ENCODE measurements around the gene DERL2. TPM values are rescaled to one million over a fixed set of nuclear protein-coding genes. Genes with fewer than 3 reads are reported as not detected.
"Not testable (repeated sequence)": the region's sequence is repeated elsewhere in the genome, so short reads cannot be mapped to it uniquely, and the experiment has no call there.

The DERL2 gene
- total RNA-seq, 4 donors from 2014 or later: 22.0 to 30.6 (median 23.4) TPM

DNA sequence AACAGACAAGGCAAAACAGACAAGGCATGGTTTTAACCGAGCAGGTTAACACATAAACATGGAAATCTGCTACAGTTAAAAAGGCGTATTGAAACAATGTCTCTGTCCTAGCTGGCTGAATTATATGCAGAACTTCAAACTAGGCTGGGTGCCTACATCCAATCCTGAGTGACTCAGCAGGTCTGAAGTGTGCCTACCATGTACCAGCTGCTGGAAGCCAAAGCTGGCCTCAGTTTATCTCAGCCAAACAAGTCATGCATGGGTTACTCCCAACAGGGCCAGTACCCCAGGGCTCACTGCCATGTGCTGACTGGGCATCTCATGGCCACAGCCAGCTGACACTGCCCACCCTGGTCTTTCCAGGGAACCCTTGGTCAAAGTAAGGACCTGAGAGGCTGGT, 51.0 kb downstream of the DERL2 start:
- H3K27me3 ChIP-seq: no peaks in the 10 kb centered on the region
- DNase-seq (ENCODE audit: low spot score in 2 of 2): no peak
- no peak overlapping the region for H3K27ac ChIP-seq
- H3K36me3 ChIP-seq: peaks cover 0 to 77% (median 15%) of the 10 kb centered on the region in 3 donors
- no peak overlapping the region for H3K4me3 ChIP-seq
- 83 to 89% methylated on average over 2 of the region's 2 CpGs for WGBS, 2 donors
- H3K4me1 ChIP-seq: peaks cover 0 to 32% (median 16%) of the 10 kb centered on the region in 4 donors
- no peaks in the 10 kb centered on the region for H3K9me3 ChIP-seq
- TF ChIP-seq EP300 (IDR thresholded peaks at IDR 0.05) (no peak), POLR2A (IDR thresholded peaks at IDR 0.05) (no peak)
- TF ChIP-seq, protein P1, sequence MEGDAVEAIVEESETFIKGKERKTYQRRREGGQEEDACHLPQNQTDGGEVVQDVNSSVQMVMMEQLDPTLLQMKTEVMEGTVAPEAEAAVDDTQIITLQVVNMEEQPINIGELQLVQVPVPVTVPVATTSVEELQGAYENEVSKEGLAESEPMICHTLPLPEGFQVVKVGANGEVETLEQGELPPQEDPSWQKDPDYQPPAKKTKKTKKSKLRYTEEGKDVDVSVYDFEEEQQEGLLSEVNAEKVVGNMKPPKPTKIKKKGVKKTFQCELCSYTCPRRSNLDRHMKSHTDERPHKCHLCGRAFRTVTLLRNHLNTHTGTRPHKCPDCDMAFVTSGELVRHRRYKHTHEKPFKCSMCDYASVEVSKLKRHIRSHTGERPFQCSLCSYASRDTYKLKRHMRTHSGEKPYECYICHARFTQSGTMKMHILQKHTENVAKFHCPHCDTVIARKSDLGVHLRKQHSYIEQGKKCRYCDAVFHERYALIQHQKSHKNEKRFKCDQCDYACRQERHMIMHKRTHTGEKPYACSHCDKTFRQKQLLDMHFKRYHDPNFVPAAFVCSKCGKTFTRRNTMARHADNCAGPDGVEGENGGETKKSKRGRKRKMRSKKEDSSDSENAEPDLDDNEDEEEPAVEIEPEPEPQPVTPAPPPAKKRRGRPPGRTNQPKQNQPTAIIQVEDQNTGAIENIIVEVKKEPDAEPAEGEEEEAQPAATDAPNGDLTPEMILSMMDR (IDR thresholded peaks at IDR 0.05): no peak

DNA sequence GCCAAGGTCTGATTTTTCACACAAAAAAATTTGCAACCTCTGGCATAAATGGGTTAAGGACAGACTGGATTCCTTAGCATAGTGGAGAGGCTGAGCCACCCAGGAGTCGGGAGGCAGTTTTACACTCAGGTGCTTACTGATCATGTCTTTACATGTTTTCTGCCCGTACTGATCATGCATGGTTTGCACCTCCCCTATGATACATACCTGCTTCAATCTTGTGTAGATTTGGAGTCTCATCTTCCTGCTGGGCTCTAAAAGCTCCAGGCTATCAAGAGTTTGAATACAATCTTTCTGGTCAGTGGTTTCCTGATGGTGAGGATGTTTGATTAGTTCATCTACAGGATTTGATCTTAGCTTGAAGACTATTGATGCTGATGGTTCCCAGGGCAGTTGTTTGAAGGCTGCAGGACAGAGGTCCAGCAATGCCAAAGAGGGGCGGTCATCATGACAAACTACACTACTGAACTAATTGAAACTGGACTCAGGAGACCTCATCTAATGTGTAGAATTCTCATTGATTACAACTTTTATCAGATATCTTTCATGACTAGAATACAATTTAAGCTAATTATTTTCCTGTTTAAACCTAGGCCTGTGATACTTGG, 53.9 kb downstream of the DERL2 start:
- no peaks in the 10 kb centered on the region for H3K9me3 ChIP-seq
- H3K36me3 ChIP-seq: peaks cover 0 to 99% (median 15%) of the 10 kb centered on the region in 3 donors
- no peaks in the 10 kb centered on the region for H3K27me3 ChIP-seq
- H3K4me3 ChIP-seq: no peak overlapping the region
- no peak for DNase-seq (ENCODE audit: low spot score in 2 of 2)
- H3K4me1 ChIP-seq: peaks cover 0 to 10% (median 3%) of the 10 kb centered on the region in 4 donors
- no peak for TF ChIP-seq POLR2A (IDR thresholded peaks at IDR 0.05)
- H3K27ac ChIP-seq: no peak overlapping the region
- 78 to 83% methylated on average over 3 of the region's 3 CpGs for WGBS, 2 donors

DNA sequence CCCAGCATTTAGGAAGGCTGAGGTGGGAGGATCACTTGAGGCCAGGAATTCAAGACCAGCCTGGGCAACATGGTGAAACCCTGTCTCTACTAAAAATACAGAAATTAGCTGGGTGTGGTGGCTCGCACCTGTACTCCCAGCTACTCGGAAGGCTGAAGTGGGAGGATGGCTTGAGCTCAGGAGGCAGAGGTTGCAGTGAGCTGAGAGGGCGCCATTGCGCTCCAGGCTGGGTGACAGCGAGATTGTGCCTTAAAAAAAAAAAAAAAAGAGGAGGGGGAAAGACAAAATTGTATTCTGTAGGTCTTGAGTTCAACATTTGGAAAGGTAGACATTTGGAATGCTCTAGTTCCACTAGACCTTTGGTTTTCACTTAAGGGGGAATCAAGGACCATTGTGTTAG, 54.7 kb downstream of the DERL2 start:
- H3K27me3 ChIP-seq; H3K9me3 ChIP-seq; DNase-seq (ENCODE audit: low spot score in 2 of 2); H3K4me3 ChIP-seq; H3K27ac ChIP-seq; H3K4me1 ChIP-seq: not testable (repeated sequence)
- 74 to 90% methylated on average over 5 of the region's 5 CpGs for WGBS, 2 donors
- H3K36me3 ChIP-seq: peaks cover 0 to 100% (median 15%) of the 10 kb centered on the region in 3 donors

DNA sequence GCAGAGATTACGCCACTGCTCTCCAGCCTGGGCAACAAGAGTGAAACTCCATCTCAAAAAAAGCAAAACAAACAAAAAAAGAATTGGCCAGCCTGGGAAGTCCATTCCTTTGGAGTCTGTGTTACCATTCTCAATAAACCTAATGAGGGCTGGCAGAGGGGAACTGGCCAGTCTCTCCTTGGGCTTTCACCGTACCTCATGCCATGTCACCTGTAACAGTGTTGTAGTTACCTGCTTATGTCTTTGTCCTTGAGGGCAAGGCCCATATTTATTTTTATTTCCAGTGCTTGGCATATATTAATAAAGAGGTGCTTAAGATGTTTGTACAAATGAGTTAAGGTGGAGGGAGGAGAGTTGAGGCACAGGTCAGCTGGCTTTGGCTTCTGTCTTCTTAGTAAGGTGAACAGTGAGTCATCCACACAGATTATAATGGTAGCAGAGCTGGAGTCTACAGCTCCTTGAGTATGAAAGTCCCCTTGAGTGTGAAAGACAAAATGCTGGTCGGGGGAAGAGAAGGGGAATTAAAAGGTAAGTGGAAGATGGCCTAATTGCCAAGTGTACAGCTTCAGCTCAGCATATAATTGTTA, 55.5 kb downstream of the DERL2 start:
- Histone ChIP-seq H3K9me3 (no peaks in the 10 kb centered on the region), H3K4me1 (no peaks in the 10 kb centered on the region), H3K27ac (no peak overlapping the region), H3K27me3 (no peaks in the 10 kb centered on the region), H3K4me3 (no peak overlapping the region), H3K36me3 (peaks cover 2 to 100% (median 15%) of the 10 kb centered on the region in 3 donors)
- TF ChIP-seq EP300 (IDR thresholded peaks at IDR 0.05) (no peak), POLR2A (IDR thresholded peaks at IDR 0.05) (no peak)
- TF ChIP-seq, protein P1 (IDR thresholded peaks at IDR 0.05): no peak
- no peak for DNase-seq (ENCODE audit: low spot score in 2 of 2)
- 89 to 90% methylated on average over 3 of the region's 3 CpGs for WGBS, 2 donors

DNA sequence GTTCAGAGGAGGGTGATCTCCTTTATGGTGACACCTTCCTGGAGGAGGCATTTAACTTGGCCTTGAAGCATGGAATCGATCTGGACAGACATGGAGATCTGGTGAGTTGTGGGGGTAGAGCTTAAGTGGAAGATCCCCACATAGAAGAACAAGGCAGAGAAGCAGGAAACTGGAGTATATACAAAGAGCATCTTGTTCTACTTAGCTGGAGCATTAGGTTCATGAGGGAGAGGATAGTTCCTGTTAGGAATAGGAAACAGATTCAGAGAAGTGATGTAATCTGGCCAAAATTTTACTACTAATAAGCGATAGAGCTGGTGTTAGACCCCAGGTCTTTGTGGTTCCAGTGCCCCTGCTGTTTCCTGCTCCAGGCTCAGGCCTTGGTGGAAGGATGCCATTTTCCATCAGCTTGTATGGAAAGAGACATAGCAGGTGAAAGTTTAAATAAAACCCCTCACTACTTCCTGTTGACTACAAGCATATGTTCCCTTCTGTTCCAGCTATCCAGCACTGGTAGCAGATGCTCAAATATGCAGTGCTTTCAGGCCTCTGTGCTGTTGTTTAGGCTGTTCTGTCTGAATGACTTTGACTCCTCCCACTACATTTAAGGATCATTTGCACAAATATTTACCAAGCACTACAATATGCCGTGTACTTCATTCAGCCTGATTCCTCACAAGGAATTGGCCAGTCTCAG, 56.6 kb downstream of the DERL2 start:
- Histone ChIP-seq H3K36me3 (peaks cover 2 to 100% (median 15%) of the 10 kb centered on the region in 3 donors), H3K9me3 (no peaks in the 10 kb centered on the region), H3K4me1 (no peaks in the 10 kb centered on the region), H3K27me3 (no peaks in the 10 kb centered on the region), H3K27ac (no peak overlapping the region), H3K4me3 (no peak overlapping the region)
- WGBS, 2 donors: 52 to 61% methylated on average over 3 of the region's 3 CpGs
- DNase-seq (ENCODE audit: low spot score in 2 of 2): no peak
- TF ChIP-seq EP300 (IDR thresholded peaks at IDR 0.05): no peak
- no peak for TF ChIP-seq POLR2A (IDR thresholded peaks at IDR 0.05)
- TF ChIP-seq, protein P1 (IDR thresholded peaks at IDR 0.05): no peak

DNA sequence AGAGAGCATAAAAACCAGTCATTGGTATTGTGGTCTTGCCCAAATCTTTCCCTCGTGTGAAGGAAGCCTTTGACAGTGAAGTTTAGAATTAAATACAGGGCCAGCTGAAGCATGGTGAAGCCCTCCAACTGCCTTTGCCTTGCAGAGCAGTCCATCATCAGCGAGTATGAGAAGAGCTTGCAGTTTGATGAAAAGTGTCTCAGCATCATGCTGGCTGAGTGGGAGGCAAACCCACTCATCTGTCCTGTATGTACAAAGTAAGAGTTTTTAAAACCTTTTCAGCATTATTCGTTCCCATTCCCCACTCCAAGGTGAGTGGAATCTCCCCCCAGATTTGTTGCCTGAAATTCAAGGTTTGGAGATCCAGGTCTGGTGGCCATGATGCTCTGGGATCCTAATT, 60.2 kb downstream of the DERL2 start:
- DNase-seq (ENCODE audit: low spot score in 2 of 2): no peak
- peaks cover 0 to 97% (median 2%) of the 10 kb centered on the region in 3 donors for H3K36me3 ChIP-seq
- TF ChIP-seq, protein P1 (IDR thresholded peaks at IDR 0.05): no peak
- no peak for TF ChIP-seq POLR2A (IDR thresholded peaks at IDR 0.05)
- TF ChIP-seq EP300 (IDR thresholded peaks at IDR 0.05): no peak
- no peaks in the 10 kb centered on the region for H3K27me3 ChIP-seq
- no peak overlapping the region for H3K4me3 ChIP-seq
- no peaks in the 10 kb centered on the region for H3K9me3 ChIP-seq
- H3K27ac ChIP-seq: no peak overlapping the region
- H3K4me1 ChIP-seq: peaks cover 0 to 17% (median 8%) of the 10 kb centered on the region in 4 donors
- WGBS, 2 donors: 73 to 74% methylated on average over 3 of the region's 3 CpGs
